Coronary artery (tissue), 2 donors: ENCODE measurements around the gene RRP1B.

Source experiments
- DNase-seq: peaks from one replicate; pipeline ENCODE4 v3.0.0-alpha.2; 2017; ENCODE audit warnings: low spot score
- H3K27ac ChIP-seq, 2 donors: fragments of 200-600 bp; sonication (generic); one replicate each; pipeline ENCODE4 v1.5.1; 2016 to 2019
- H3K4me3 ChIP-seq: fragments of 200-600 bp; sonication (generic); 2 replicates; pipeline ENCODE4 v1.5.1; 2016; ENCODE audit warnings: mild to moderate bottlenecking, moderate library complexity
- TF ChIP-seq, protein P1 (sequence below): fragments of 200-600 bp; sonication (generic); IDR thresholded peaks from one replicate; pipeline ENCODE4 v1.5.1; 2019; ENCODE audit warnings: antibody characterized with exemption

The RRP1B gene

DNA sequence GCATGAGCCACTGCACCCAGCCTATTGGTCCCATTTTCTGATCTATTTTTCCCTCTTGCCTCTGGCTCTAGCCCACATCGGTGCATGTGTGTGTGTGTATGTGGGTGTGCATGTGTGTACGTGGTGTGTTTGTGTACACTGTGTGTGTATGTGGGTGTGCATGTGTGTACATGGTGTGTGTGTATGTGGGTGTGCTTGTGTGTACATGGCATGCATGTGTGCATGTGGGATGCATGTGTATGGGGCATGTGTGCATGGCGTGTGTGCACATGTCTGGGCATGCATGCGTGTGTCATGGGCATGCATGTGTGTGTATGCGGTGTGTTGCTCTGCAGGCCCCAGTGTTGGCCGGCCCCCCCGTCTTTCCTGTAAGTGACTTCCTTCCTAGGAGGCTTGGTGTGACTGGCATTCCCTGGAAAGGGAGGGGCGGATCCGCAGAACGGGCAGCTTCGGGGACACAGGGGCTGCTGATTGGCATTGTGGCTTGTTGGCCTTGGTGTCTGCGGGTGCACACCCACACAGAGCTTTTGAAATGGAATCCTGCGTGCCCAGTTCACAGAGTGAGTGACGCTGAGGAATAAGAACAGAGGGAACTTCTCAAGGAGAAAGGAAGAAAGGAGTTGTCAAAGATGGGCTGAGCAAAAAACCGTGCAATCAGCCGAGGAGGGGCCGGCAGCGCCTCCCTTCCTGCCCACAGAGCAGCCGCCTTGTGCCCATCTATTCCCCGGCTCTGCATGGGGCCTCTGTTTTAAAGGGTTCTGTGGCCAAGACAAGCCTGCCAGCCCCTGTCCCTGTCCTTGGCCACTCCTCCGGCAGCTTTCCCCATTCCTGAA, 67.5 kb downstream of the RRP1B start:
- peak overlapping the region; percentile 72 for H3K4me3 ChIP-seq
- peak overlapping the region; percentile 92 to 97 for H3K27ac ChIP-seq
- DNase-seq, result no peak
- TF ChIP-seq, protein P1, sequence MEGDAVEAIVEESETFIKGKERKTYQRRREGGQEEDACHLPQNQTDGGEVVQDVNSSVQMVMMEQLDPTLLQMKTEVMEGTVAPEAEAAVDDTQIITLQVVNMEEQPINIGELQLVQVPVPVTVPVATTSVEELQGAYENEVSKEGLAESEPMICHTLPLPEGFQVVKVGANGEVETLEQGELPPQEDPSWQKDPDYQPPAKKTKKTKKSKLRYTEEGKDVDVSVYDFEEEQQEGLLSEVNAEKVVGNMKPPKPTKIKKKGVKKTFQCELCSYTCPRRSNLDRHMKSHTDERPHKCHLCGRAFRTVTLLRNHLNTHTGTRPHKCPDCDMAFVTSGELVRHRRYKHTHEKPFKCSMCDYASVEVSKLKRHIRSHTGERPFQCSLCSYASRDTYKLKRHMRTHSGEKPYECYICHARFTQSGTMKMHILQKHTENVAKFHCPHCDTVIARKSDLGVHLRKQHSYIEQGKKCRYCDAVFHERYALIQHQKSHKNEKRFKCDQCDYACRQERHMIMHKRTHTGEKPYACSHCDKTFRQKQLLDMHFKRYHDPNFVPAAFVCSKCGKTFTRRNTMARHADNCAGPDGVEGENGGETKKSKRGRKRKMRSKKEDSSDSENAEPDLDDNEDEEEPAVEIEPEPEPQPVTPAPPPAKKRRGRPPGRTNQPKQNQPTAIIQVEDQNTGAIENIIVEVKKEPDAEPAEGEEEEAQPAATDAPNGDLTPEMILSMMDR, result no peak

DNA sequence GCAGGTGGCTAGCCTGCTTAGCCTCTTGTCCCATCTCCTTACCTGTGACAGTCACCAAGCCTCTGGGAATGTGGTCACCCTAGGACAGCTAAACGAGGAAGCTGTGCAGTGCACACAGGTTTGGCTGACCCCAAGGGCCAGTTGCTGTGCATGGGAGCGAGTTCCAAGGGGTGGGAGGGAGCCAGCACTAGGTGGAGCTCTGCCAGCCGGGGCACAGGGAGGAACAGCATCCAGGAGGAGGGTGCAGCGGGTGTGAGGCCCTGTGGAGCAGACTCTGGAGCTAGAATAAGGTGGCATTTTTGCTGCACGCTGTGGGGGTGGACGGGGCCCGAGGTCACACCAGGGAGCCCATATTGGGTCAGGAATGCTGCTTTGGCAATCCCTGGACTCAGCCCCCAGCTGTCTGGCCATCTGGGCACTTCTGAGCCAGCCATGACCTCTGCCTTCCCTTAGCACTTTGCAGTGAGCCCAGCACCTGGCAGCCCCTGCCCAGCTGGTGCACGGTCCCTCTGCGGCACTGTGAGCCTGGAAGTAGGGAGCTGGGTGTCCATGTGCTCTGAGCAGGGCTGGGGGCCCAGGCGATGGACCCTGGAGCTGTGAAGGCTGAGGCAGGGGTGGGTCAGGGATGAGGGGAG, 68.3 kb downstream of the RRP1B start:
- TF ChIP-seq, protein P1, result no peak
- DNase-seq, result no peak
- Histone ChIP-seq H3K27ac (peak overlapping the region; percentile 92 to 97), H3K4me3 (peak overlapping the region; percentile 72)

DNA sequence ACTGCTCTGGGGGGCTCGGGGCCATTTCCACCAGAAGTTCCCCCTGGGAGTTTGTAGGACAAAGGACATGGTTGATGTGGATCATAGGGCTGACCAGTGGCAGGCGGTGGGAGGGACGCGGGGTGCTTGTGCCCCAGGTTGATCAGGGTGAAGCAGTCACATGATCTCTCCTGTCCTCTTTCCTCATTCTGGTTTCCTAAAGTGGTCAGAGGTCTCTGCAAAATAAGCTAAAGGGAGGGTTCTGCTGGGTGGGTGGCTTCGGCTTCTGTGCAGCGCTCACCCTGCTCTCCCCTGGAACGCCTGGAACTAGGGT, 68.8 kb downstream of the RRP1B start:
- peak overlapping the region; percentile 92 to 97 for H3K27ac ChIP-seq
- H3K4me3 ChIP-seq, result peak overlapping the region; percentile 72
- no peak for DNase-seq

DNA sequence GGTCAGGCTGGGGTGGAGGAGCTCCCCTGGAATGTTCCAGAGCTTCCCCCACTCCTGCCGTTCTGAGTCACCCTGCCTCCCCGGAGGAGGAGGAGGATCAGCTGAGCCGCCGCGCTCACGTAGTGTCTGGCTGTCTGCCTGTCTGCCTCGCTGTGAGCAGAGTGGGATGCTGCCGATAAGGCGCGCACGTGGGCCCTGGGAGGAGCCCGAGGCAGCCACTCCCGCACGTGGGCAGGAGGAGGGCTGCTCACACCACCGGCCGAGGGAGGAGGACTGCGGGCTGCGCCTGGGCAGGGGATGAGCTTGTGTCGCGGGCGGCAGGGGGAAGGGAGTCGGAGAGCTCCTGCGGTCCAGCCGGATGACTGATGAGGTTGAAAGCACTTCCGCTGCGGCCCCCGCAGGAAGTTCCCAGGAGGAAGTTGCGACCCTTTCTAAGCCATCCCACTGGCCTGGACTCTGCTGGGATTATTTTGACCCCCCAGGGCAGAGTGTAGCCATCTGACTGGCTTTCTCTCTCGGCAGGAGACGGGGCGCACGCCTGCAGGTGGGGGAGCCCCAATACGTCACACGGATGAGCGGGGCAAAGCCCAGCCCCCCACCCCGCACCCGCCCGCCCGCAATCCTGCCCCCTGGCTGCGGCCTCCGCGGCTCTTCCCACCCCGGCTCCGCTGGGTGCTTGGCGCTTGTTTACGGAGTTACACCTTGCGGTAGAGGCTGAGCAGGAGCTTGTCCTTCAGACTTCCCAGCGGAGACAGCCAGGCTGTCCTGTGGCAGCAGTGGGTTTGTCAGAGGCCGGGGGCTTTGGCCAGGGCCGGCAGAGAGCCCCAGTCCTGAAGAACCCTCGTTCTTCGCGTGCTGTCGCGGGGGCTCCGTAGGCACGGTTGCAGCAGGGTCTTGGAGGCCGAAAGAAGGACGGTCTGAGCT, 69.4 kb downstream of the RRP1B start:
- peak overlapping the region; percentile 92 to 97 for H3K27ac ChIP-seq
- TF ChIP-seq, protein P1, result peak; percentile 35
- H3K4me3 ChIP-seq, result peak overlapping the region; percentile 72
- DNase-seq, result peak; percentile 98

More for the DNA sequence above, 68.8 kb downstream of the RRP1B start:
- TF ChIP-seq, protein P1, result no peak

DNA sequence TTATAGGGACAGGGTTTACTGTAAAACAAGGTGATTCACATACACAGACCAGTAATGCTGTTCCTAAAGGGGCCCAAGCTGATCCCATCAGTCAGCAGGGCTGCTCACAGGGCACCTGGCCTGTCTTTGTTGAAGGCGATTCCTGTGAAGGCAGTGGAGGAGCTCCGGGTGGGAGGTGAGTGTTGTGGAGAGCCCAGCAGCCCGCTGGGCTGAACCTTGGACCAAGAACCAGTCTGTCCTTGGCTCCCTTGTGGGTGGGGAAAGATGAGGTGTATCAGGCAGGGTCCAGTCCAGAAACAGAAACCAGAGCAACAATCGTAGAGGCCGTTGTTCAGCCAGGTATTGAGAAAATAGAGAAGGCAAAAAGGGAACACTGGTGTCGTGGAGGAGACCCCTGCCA, 72.1 kb downstream of the RRP1B start:
- Histone ChIP-seq H3K27ac (peak overlapping the region in 1 of 2 donors; percentile 39), H3K4me3 (no peak overlapping the region)
- TF ChIP-seq, protein P1, result no peak
- no peak for DNase-seq

DNA sequence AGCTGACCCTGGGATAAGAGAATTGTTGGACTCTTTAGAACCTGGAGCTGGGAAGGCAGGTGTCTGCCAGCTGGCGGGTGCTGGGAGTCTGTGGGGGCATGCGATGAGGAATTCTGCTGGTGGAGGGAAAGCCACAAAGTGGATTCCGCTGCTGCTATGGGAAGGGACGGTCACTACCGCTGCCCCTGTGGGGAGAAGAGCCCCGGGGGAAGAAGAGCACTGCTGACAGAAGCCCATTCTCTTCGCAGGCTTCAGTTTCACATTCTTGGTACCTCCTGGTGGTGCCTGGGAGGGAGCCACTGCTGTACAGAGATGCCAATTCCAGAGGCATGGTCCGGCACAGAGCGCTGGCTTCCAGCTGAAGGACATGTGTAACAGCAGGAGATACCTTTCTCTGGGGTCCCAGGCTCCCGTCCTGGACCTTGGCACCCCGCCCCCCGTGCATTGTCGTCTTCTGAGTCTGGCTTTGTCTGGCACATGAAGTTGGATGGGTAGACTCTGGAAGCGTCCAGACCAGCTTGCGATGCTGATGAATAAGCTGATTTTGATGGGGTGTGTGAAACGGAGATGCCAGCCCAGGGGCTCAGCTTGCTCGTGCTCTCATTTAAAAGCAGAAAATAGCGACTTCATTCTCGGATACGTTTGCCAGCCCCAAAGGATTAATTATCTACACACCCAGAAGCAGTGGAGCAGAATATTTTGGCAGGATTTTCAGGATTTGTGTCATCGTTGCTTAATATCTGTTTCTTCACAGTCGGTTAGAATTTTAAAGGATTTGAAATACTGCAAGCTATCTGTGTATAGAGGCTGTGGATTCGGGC, 72.7 kb downstream of the RRP1B start:
- TF ChIP-seq, protein P1, result no peak
- Histone ChIP-seq H3K27ac (peak overlapping the region in 1 of 2 donors; percentile 39), H3K4me3 (peak overlapping the region; percentile 7)
- no peak for DNase-seq
